Non-pigmented ciliary epithelial cell (primary cell): ENCODE data around the gene EXOC4.

Experiments
- DNase-seq: peaks from one replicate; pipeline ENCODE4 v3.0.0-alpha.2; 2010; ENCODE audit warnings: low read depth

EXOC4 gene

GRCh38 chr7:134037991-134038390 lies 785.1 kb downstream of the EXOC4 start:
- DNase-seq: no peak

- no peak for DNase-seq
These were observed 788.1 kb downstream of the EXOC4 start for GRCh38 chr7:134040988-134041387.

GRCh38 chr7:134041477-134041876 lies 788.6 kb downstream of the EXOC4 start:
- no peak for DNase-seq

- DNase-seq: no peak
These were observed 789.4 kb downstream of the EXOC4 start for GRCh38 chr7:134042307-134042706.

GRCh38 chr7:134044682-134045081 lies 791.8 kb downstream of the EXOC4 start:
- DNase-seq: peak; percentile 37

- DNase-seq: no peak
These were observed 792.8 kb downstream of the EXOC4 start for GRCh38 chr7:134045716-134046115.

- DNase-seq: no peak
These were observed 793.8 kb downstream of the EXOC4 start for GRCh38 chr7:134046594-134047128.

- no peak for DNase-seq
These were observed 794.8 kb downstream of the EXOC4 start for GRCh38 chr7:134047675-134048074.

GRCh38 chr7:134048166-134048565 lies 795.3 kb downstream of the EXOC4 start:
- DNase-seq: no peak

GRCh38 chr7:134051020-134051419 lies 798.1 kb downstream of the EXOC4 start:
- no peak for DNase-seq

- DNase-seq: no peak
These were observed 803.9 kb downstream of the EXOC4 start for GRCh38 chr7:134056816-134057215.

- DNase-seq: no peak
These were observed 805.6 kb downstream of the EXOC4 start for GRCh38 chr7:134058521-134058920.

- DNase-seq: no peak
These were observed 806.1 kb downstream of the EXOC4 start for GRCh38 chr7:134058980-134059379.

- no peak for DNase-seq
These were observed 807.0 kb downstream of the EXOC4 start for GRCh38 chr7:134059921-134060320.

- no peak for DNase-seq
These were observed 808.0 kb downstream of the EXOC4 start for GRCh38 chr7:134060874-134061273.

GRCh38 chr7:134062460-134062859 lies 809.6 kb downstream of the EXOC4 start:
- no peak for DNase-seq

GRCh38 chr7:134065415-134065814 lies 812.5 kb downstream of the EXOC4 start:
- DNase-seq: no peak

- no peak for DNase-seq
These were observed 814.3 kb downstream of the EXOC4 start for GRCh38 chr7:134067164-134067563.

GRCh38 chr7:134068670-134069069 lies 815.8 kb downstream of the EXOC4 start:
- DNase-seq: no peak

GRCh38 chr7:134069187-134069586 lies 816.3 kb downstream of the EXOC4 start:
- DNase-seq: no peak

- DNase-seq: no peak
These were observed 817.8 kb downstream of the EXOC4 start for GRCh38 chr7:134070673-134071072.

- DNase-seq: no peak
These were observed 818.8 kb downstream of the EXOC4 start for GRCh38 chr7:134071355-134072331.

- DNase-seq: no peak
These were observed 820.4 kb downstream of the EXOC4 start for GRCh38 chr7:134073276-134073675.

GRCh38 chr7:134075799-134076198 lies 822.9 kb downstream of the EXOC4 start:
- no peak for DNase-seq
